HT-29 (cell line): Measurements from ENCODE around the gene HEMK1. TPM values are rescaled to one million over a fixed set of nuclear protein-coding genes. Genes with fewer than 3 reads are reported as not detected.

Experiments used
- DNase-seq: peaks from one replicate; pipeline ENCODE4 v3.0.0-alpha.2; 2015; ENCODE audit warnings: low spot score
- total RNA-seq: library from RNA; depleted of rRNA; stranded (reverse); fragments of >200 nt; shearing (Covaris generic); gene quantifications from 2 replicates; pipeline ENCODE4 v1.2.3, GENCODE V29; 2014

The HEMK1 gene
- total RNA-seq, 1 experiment from 2014 or later, result 12.2 TPM

DNA sequence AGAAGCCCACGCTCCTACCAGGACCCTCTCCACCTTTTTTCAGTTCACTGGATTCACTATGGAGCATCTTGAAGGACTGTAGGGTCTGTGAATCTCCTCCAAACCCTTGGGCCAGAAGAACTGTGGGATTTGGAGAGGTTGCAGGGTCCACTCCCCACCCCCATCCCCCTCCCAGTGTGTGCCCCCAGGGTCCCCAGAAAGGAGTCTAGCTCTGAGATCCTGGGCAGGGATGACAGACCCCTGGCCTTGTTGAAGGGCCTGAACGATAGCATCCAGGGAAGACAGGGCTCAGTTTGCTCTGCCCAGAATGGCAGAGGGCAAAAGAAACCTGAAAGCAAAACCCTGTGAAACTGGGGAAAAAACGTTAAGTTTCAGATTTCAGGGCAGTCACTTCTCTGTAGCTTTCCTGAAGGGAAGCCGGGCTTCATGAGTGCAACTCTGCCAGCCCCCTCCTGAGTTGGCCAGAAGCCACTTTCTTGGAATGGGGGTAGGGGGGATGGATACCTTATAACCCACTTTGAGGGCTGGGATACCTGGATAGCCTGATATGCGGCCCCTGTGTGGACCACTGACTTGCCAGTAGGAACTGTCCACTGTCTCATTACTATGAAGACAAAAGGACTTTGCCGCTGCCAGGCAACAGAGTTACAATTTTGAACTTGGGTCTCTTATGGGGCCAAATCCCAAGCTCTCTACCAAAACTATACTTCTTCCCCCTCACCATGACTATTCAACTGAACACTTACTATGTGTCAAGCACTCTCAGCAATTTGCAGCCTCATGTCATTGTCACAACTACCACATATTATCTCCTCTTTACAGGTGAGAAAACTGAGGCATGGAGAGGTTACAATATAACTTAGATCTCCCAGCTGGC, 43.9 kb downstream of the HEMK1 start:
- DNase-seq, result no peak

DNA sequence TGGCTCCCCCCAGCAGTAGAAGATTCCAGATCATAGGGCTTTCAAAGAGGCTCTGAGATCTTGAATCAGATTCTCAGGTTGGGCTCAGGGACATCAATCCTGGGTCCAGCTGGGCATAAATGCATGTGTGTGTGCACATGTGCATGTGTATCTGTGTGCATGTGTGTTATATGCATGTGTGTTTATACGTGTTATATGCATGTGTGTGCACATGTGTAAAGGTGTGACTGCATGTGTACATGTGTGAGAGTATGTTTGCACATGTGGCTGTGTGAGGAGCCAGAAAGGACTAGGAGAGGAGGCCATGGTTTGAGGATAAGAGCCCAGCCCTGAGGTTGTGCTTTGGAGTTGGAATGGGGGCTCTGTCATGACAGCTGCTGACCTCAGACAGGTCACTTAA, 45.9 kb downstream of the HEMK1 start:
- DNase-seq, result no peak

DNA sequence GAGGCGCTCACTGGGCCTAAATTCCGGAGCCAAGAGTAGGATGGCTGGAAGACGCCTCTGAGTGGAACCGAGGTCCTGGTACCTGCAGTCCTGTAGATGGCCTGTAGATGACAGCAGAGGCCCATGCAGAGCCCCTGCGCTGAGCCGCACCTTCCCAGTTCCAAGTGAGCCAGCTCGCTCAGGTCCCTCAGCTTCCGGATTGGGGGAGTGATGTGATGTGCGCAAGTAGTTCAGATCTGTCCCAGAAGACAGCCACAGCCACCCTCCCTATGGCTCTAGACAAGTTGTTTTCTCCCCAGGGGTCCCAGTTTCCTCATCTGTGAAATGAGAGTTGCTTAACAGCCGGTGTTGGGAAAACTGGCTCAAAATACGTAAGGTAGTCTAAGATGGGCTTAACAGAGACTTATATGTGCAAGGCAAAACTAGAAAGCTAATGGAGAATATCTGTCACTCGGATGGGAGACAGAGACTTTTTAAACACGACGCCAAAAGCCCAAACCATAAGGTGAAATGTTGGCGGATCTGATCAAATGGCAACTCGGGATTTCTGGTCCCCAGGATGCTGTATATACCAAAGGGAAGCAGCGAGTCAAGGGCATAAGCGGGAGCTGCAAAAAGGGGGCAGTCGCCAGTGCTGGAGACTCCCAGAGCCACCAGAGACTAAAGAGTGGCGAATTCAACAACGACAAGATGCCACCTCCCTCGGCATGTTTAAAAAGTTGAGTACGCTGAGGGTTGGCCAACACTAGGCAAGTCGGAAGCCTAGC, 46.9 kb downstream of the HEMK1 start:
- peak; percentile 76 for DNase-seq

DNA sequence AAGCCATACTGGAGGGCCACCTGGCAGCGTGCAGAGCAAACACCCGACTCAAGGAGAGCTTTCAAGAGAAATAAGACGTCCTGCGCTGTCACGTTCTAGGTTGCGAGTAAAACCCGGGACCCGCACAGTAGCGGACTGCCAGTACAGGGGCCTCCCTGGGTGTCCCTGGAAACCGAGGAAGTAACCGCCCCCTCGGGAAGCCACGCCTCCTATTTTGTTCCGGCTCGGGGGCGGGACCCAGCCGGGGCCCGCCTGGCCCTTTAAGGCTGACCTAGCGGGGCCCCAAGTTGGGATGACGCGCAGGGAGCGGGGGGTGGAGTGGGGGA, 47.4 kb downstream of the HEMK1 start:
- DNase-seq, result peak; percentile 77

DNA sequence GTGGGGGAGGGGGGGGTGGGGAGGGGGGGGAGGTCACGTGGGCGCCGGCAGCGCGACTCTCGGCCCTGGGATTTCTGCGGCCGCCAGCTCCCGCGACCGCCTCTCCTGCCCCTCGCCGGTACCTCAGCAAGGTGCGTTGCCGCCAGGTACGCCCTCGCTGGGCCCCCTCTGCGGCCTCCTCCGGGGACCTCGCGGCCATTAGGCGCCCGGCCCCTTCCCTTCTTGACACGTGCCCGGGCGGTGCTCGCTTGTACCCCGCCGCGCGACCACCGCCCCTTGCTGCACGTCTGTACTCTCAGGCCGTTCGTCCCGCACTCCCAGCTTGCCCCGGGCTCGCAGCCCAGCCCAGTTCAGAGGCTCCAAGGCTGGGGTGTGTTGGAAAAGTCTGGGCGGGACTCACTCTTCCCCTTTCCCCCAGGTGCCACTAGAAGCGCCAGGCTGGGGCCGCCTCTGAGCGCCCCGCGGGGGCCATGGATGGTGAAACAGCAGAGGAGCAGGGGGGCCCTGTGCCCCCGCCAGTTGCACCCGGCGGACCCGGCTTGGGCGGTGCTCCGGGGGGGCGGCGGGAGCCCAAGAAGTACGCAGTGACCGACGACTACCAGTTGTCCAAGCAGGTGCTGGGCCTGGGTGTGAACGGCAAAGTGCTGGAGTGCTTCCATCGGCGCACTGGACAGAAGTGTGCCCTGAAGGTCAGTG, 47.9 kb downstream of the HEMK1 start, which contains the start of gene MAPKAPK3:
Gene MAPKAPK3 (plus strand): TSS at position 56 of the 696 bp plus-strand sequence. CDS start 415 bp downstream, at position 471.
- DNase-seq, result peak; percentile 59

DNA sequence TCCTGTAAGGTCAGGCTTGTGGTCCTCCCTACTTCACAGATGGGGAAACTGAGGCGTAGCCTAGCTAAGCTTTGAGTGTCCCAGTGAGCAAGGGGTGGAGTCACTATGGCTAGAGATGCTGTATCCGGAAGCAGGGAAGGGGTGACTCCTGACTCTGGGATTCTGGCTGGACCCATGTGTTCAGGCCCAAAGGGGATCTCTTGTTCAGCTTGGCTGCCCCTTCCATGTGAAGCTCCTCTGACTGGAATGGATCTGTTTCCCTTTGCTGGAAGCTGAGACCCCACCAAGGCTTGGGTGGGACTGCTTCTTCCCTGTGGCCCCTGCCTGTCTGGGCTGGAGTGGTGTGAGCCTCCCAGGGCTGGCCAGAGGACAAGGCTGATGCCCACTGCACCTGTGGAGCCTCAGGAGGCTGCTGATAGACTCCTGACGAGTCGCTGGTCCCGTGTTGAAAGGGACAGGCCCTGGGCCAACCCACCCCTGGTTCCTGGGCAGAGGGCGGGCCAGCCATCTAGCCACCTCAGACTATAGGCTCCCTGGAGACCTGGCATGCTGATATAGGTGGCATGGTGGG, 48.7 kb downstream of the HEMK1 start:
- DNase-seq, result no peak

DNA sequence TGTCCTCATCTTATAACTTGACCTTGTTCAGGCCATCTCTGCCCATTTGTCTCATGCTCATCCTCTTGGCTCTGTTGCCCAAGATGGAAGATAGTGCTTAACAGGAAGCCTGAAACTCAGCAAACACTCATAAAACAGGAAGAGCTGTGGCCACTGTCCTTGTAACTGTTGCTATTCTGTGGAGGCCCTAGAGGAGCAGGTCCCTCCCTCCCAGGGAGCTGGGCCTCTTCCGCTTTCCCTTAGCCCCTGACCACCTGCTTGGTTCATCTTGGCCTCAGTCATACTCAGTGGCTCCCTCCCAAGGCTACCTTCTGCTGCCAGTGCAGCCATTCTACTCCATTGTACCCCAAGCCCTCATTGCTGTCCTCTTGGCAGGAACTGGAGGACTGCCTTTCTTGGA, 51.1 kb downstream of the HEMK1 start:
- no peak for DNase-seq

DNA sequence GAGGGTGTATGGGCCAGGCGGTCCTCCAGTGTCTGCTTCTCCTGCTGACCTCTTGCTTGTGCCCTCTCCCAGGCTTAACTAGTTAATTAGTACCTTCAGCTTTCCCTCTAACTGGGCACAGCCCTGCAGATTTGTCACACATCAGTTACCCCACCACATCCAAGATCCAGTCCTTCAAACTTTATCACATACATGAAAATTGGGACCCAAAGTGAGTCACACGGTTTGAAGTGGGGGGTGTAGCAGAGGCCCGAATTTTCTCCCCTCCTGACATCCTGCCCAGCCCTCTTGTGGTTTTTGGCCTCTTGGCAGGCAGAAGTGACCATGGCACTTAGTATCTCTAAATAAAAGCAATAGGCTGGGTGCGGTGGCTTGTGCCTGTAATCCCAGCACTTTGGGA, 51.5 kb downstream of the HEMK1 start:
- no peak for DNase-seq

DNA sequence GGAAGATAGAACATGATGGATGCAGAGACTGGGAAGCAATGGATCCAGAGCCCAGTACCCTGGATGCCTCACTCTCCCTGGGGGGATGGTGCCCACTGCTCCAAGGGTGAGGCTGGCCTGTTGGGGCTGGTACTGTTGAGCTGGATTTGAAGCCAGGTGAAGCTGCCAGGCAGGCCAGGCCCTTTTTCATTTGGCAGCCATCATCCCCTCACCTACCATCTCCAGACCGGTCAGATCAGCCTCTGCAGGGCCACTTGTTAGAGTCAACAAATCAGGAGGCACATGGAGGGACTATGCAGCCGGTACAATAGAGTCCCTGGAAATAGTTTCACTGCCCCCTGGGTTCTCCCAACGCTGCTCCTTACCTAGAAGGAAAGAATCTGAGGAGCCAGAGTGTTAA, 53.6 kb downstream of the HEMK1 start:
- DNase-seq, result no peak

DNA sequence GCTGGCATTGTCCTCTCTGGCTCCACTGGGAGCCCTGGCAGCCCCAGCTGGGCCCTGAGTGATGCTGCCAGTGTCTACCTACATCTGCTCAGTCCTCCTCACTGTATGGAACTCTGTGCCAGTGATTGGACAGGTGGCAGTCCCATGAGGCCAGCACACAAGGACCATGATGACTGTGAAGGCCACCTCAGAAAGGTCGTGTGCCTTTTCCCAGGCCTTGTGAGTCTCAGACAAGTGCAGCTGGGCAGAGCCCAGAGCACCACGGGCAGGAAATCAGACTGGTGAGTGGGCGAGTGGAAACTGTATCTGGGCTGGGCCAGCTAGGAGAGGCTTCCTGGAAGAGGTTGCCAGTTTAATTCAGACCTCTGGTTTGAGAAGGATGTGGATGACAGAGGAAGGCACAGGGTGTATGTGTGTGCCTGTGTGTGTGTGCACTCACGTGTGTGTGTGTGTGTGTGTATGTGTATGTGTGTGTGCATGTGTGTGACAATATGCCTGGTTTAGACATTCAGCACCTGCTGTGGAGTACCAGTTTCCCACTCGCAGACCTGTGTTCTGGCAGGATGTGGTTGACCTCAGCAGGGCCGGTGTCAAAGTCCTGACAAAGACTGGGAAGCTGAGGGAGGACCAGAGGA, 54.6 kb downstream of the HEMK1 start:
- no peak for DNase-seq

DNA sequence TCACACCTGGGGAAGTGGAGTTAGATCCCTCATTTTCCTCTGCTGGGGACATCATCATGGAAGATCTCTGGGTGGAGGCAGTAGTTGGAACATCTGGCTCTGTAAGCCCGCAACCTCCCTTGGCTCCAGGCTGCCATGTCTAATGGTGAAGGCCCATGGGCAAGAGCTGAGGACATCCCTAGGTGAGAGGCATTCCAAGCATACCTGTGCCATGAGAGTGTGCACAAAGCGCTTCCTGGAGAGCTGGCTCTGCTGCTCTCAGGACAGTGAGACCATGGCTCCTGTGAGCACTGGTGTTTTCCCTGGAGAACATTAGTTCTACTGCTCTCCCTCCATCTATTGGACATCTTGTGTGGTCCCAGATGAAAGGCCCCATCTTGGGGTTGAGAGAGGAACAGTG, 55.3 kb downstream of the HEMK1 start:
- DNase-seq, result no peak

DNA sequence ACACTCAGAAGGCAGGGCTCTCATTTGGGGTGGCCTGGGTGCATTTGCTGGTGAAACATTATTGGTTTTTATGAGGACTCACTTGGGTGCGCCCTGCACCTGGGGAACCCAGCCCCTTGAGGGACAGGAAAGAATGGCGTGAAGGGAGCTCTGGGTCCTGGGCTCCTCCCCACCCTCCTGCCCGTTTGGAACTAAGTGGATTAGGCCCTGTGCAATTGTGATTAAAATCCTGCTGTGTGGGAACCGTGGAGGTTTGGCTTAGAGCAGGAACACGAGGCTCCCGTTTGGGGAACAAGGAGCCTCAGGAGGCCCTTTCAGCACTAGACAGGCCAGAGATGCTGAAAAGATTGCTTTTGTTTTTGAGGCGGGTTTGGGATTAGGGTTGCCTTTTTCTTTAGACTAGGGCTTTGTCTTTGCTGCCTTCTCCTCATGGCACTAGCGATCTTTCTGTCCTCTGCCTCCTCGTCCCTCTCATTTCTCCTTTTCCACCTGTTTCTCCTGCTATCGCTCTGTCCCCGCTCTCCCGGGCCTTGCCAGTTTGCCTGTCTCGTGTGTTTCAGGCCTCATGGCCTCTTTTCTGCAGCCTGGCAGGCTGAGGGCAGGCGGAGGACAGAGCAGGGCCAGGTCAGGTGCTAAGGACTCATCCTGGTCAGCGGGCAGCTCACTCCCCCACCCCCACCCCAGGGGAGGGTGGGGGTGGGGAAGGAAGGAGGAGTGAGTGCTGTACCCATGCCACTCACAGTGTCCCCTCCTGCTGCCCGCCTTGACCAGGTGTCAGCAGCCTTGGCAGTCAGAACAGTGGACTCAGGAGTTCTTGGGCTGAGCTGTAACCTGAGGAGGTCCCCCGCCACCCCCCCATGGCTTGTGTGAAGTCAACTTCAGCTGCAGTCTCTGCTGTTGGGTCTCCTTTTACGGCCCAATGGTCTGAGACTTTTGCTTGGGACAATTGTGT, 56.2 kb downstream of the HEMK1 start:
- no peak for DNase-seq

DNA sequence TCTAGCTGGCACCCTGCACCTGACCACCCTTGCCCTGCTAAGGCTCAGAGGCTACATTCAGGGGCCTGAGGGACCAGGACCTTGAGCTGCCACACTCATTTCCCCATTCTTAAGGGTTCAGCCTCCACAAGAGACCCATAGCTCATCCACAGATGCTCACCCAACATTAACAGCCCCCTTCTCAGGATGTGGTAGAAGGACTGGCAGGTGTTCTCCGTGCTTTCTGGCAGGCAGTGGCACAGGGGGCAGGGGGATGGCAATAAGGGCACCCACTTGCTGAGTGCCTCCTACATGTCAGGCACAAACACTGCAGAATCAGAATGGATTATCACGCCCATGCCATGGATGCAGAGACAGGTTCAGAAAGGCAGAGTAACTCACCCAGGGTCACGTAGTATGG, 57.1 kb downstream of the HEMK1 start:
- DNase-seq, result no peak

DNA sequence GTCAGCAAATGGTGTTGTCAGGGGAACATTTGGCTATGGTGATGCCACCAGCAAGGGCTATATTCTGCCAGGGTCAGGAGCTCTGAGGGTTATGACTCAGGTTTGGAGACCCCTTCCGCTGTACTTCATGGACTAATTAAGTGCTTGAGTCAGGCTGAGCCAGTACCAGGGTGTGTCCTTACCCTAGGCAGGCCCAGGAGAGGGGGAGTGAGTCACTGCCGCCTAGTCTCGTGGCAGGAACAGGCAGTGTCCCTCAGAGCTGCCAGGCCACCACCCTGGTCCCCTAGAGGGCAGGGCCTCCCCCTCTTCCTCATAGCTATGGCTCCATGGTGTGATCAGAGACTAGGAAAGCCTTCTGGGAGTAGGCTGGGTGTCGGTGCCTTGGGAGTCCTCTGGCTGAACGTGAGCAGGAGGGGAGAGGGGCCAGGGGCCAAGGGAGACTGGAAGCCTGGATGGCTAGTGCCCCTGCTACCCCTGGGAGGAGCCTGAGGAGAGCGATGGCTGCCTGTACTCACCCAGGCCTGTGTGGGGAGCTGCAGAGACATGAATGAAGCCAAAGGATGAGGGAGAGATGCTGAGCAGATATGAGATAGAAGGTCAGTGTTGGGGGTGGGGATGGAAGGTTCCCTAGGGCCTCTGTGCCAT, 58.2 kb downstream of the HEMK1 start:
- DNase-seq, result no peak

DNA sequence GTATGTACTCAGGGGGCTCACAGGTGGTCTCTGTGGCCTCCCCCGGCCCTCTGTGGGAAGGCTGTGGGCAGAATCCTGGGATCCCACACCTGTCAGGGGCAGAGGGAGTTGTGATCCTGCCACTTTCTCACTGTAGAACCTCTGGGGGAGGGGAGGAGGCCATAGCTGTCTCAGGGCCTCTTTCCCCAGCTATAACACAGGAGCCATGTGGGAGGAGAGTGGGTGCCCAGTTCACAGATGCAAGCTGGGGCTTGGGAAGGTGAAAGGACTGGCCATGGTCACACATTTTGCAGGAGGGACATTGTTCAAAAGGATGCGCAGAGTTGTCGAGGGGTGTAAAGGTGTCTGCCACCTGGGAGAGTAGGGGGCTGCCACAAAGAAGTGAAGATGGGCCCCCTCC, 59.3 kb downstream of the HEMK1 start:
- no peak for DNase-seq

DNA sequence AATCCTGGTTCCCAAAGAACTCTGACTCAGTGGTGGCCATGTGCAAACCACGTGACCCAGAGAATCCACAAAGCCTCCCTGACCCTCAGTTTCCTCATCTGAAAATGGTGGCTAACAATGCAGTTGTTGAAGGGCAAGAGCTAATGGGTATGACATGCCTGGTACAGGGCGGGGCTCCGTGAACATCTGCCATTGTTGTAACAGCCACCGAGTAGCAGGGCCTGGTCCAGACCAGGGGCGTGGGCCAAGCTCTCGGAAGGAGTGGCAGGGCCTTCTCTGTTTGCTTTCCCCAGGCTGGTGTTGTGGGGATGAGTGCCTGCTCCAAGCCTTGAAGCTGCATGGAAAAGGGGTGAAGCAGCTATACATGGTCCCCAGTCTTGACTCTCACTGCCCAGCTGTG, 61.1 kb downstream of the HEMK1 start:
- DNase-seq, result no peak

DNA sequence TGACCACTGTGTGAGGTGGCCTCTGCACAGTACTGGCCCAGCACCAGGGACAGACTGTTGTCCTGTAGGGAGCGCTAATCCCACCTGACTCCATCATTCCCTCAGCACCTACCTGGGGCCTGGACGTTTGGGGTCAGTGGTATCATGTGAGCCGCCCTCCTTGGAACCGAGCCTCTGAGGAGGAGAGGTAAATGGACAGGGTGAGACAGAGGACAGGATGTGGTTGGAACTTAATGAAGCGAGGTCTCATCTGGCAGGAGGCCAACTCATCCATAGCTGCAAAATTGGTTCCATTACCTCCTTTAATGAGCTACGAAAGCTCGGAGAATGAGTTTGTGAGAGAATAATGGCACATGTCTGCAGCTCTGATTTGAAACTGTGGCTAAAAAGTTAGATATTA, 61.6 kb downstream of the HEMK1 start:
- no peak for DNase-seq

DNA sequence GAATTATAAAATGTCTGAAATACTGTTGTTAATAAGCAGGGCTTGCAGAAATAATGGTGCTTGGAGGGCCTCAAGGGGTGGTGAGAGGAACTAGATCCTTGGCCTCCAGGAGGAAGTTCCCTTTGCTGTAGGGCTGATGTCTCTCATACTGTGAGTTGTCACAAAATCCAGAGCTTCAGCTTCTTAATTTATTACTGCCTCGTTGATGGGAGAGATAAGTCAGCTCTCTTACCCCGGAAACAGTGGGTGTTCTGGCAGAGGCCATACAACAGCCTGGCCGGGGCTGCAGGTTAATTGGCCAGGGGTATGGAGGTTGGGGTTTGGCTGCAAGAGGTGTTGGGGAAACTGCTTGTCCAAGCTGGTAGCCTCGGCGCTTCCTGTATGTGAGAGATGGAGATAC, 63.1 kb downstream of the HEMK1 start:
- no peak for DNase-seq

DNA sequence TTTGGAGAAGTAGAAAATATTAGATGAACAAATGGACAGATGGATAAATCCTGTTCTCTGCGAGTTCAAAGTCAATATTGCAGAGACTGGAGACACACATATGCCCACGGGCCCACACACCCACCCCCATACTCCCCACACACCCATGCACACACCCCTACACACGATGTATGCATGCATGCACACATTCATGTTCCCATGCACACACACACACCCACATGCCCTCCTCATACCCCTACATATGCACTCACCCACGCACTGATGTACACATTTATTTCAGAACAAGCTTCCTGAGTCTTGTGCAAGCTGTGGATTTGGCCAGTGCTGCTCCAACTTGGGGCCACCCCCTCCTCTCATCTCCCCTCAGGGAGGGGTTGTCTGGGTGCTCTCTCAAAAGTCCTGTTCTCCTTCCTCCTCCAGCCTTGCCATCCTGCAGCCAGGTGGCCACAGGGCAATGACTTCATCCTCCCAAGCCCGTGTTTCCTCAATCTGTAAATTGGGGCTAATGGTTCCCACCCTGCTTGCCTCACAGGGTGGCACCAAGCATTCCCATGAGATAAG, 64.0 kb downstream of the HEMK1 start:
- DNase-seq, result no peak

DNA sequence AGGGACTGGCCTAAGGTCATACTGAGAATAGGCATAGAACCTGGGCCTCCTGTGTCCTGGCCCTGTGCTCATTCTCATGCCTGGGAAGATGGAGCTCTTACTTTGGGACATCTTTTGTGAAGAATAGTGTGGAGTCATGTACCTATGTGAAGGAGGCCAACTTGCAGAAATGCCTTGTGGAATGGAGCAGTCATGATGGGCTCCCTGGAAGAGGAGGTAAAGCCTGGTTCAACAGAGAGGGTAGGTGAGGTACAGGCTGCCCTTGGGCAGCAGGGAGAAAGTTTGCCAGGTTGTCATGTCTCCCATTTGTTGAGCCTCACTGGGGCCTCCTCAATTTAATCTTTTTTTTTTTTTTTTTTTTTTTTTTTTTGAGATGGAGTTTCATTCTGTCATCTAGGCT, 65.7 kb downstream of the HEMK1 start:
- DNase-seq, result no peak
